Smooth muscle cell (in vitro differentiated cells): ENCODE data around the gene PDZD2. TPM values are rescaled to one million over a fixed set of nuclear protein-coding genes. Genes with fewer than 3 reads are reported as not detected.

Experiments
- DNase-seq: peaks from one replicate; lab custom pipeline; 2025; ENCODE audit not compliant: unreplicated experiment; lab: John Stamatoyannopoulos, UW
- H2AFZ ChIP-seq: fragments of 200-600 bp; sonication (generic); 2 replicates; pipeline ENCODE4 v1.6.0; 2016; ENCODE audit warnings: antibody characterized with exemption, low read depth, mild to moderate bottlenecking
- H3F3A ChIP-seq: fragments of 200-600 bp; sonication (generic); 2 replicates; pipeline ENCODE4 v1.6.0; 2017; ENCODE audit warnings: antibody characterized with exemption, low read depth
- H3K27ac ChIP-seq: fragments of 200-600 bp; sonication (generic); 2 replicates; pipeline ENCODE4 v1.5.1; 2016; ENCODE audit warnings: low read depth, mild to moderate bottlenecking
- H3K27me3 ChIP-seq: fragments of 200-600 bp; sonication (generic); 2 replicates; pipeline ENCODE4 v1.6.1; 2016; ENCODE audit warnings: low read depth, mild to moderate bottlenecking
- H3K36me3 ChIP-seq: fragments of 200-600 bp; sonication (generic); 2 replicates; pipeline ENCODE4 v1.5.1; 2016; ENCODE audit warnings: low read depth
- H3K4me1 ChIP-seq: fragments of 200-600 bp; sonication (generic); 2 replicates; pipeline ENCODE4 v1.5.1; 2016; ENCODE audit warnings: low read depth
- H3K4me2 ChIP-seq: fragments of 200-600 bp; sonication (generic); 2 replicates; pipeline ENCODE4 v1.6.0; 2016; ENCODE audit warnings: mild to moderate bottlenecking
- H3K4me3 ChIP-seq: fragments of 200-600 bp; sonication (generic); 2 replicates; pipeline ENCODE4 v1.5.1; 2016; ENCODE audit warnings: mild to moderate bottlenecking
- H3K79me2 ChIP-seq: fragments of 200-600 bp; sonication (generic); 2 replicates; pipeline ENCODE4 v1.6.0; 2016; ENCODE audit warnings: low read depth, mild to moderate bottlenecking
- H3K9ac ChIP-seq: fragments of 200-600 bp; sonication (generic); 2 replicates; pipeline ENCODE4 v1.6.0; 2016; ENCODE audit warnings: low read depth
- H3K9me3 ChIP-seq: fragments of 200-600 bp; sonication (generic); replicated peaks from 2 replicates; pipeline ENCODE4 v1.5.1; 2016; ENCODE audit warnings: low read depth
- H4K20me1 ChIP-seq: fragments of 200-600 bp; sonication (generic); 2 replicates; pipeline ENCODE4 v1.6.0; 2016; ENCODE audit warnings: low read depth
- WGBS: methylation state at CpG from one replicate; pipeline ENCODE4 v1.1.7; 2016; ENCODE audit warnings: low lambda C conversion rate; 5-methylcytosine and 5-hydroxymethylcytosine counted together
- polyA plus RNA-seq: library from polyadenylated mRNA; unstranded; fragments of >200 nt; fragmentation: Nextera tagmentation; extraction: Ambion mirVana; gene quantifications from 2 replicates; pipeline ENCODE4 v1.2.1, GENCODE V29; 2016
- total RNA-seq: library from RNA; depleted of rRNA; stranded (reverse); fragments of >200 nt; gene quantifications from 2 replicates; pipeline ENCODE4 v1.2.3, GENCODE V29; 2014
- TF ChIP-seq, protein P1 (sequence below): fragments of 200-600 bp; sonication (generic); IDR thresholded peaks from 2 replicates; pipeline ENCODE4 v1.5.1; 2017; ENCODE audit warnings: borderline replicate concordance, mild to moderate bottlenecking, antibody characterized with exemption; ENCODE audit not compliant: insufficient read depth, poor library complexity, severe bottlenecking

The PDZD2 gene
- total and polyA plus RNA-seq, 2 experiments from 2014 or later = 3.2 to 4.1 TPM

DNA sequence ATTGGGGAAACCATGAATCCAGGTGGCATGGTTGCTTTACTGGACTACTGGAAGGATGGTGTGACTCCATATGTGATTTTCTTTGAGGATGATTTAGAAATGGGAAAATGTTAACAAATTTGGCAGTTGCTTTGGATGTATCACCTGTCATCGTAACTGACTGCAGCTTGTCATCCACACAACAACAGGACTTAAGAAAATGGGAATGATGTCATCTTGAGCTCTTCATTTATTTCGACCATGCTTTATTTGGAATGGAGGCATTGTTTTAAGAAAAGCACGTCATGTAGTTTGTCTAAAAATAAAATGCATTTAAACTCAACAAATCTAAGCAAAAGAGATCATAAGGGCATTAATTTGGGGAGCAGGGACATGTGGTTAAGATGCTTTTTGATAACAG is 270.1 kb downstream of the PDZD2 start:
- Histone ChIP-seq H3K4me3 (no peak overlapping the region), H4K20me1 (no peaks in the 10 kb centered on the region), H2AFZ (no peak overlapping the region), H3K36me3 (no peaks in the 10 kb centered on the region), H3K27ac (no peak overlapping the region), H3K9ac (no peak overlapping the region), H3K9me3 (no peaks in the 10 kb centered on the region), H3K27me3 (no peaks in the 10 kb centered on the region), H3F3A (no peaks in the 10 kb centered on the region), H3K4me1 (no peaks in the 10 kb centered on the region), H3K79me2 (no peaks in the 10 kb centered on the region), H3K4me2 (no peak overlapping the region)
- no peak for DNase-seq
- WGBS = 83% methylated on average over 3 of the region's 3 CpGs
- TF ChIP-seq, protein P1, sequence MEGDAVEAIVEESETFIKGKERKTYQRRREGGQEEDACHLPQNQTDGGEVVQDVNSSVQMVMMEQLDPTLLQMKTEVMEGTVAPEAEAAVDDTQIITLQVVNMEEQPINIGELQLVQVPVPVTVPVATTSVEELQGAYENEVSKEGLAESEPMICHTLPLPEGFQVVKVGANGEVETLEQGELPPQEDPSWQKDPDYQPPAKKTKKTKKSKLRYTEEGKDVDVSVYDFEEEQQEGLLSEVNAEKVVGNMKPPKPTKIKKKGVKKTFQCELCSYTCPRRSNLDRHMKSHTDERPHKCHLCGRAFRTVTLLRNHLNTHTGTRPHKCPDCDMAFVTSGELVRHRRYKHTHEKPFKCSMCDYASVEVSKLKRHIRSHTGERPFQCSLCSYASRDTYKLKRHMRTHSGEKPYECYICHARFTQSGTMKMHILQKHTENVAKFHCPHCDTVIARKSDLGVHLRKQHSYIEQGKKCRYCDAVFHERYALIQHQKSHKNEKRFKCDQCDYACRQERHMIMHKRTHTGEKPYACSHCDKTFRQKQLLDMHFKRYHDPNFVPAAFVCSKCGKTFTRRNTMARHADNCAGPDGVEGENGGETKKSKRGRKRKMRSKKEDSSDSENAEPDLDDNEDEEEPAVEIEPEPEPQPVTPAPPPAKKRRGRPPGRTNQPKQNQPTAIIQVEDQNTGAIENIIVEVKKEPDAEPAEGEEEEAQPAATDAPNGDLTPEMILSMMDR = no peak

DNA sequence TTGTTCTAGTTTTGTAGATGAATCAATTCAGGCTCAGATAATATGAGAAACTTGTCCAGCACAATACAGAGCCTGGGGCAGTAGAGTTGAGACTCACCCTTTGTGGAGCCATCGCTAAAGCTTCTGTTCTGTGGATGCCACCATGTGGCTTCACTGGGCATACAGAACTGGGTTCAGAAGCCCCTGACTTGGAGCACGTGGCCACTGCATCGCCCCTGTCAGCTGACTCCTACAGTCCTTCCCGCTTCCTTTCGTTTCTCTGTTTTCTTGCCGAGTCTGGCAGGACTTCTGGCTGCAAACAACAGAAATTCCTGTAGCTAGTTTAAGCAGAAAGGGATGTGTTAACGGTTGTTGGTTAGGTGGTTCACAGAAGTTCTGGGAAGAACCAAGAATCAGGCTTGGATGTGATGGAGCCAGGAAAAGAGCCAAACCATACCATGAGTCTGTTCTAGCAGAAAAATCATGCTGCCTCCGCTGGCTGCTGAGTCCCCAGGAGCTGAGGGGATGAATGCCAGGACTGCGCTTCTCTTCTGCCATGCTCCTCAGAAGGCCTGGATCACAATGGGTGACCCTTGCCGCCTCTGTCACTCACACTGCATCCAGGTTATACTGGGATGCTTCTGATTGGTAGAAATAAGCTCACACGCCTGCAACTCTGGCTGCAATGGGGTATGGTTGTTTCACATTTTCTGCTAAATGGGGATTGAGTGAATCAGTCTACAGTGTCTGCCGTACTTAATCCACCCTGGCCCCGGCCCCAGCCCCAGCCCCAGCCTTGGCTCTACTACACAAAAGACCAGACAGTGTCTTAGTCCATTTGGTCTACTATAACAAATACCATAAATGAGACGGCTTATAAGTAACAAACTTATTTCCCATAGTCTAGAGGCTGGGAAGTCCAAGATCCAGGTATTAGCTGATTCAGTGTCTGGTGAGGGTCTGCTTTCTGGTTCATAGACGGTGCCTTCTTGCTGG is 272.6 kb downstream of the PDZD2 start:
- Histone ChIP-seq H3K27me3 (no peaks in the 10 kb centered on the region), H3K4me2 (no peak overlapping the region), H3K79me2 (no peaks in the 10 kb centered on the region), H3K4me1 (no peaks in the 10 kb centered on the region), H3K27ac (no peak overlapping the region), H3K36me3 (no peaks in the 10 kb centered on the region), H2AFZ (no peak overlapping the region), H3K4me3 (no peak overlapping the region), H3F3A (no peaks in the 10 kb centered on the region), H3K9me3 (no peaks in the 10 kb centered on the region), H4K20me1 (no peaks in the 10 kb centered on the region), H3K9ac (no peak overlapping the region)
- TF ChIP-seq, protein P1 = no peak
- WGBS = 85% methylated on average over 15 of the region's 15 CpGs
- DNase-seq = no peak

DNA sequence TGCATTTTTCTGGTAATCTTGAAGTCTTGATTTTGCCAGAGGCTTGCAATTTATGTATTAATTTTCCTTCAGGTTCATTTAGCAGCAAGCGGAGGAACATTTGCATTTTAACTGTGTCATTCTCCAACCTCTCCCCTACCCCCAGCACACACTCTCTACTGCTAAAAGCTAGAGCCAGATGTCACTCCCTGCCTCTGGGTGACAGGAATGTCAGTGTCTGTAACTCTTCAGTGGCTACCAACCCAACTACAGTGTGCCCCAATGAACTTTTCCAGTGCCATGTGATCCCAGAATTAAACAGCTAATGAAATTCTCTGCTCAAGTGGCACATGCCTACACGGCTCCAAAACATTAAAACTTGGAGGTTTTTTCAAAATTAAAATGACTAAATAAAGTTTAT is 274.9 kb downstream of the PDZD2 start:
- TF ChIP-seq, protein P1 = no peak
- H2AFZ ChIP-seq = no peak overlapping the region
- no peaks in the 10 kb centered on the region for H3K27me3 ChIP-seq
- no peak for DNase-seq
- H3K27ac ChIP-seq = peak overlapping the region; percentile 17
- no peak overlapping the region for H3K4me3 ChIP-seq
- no peaks in the 10 kb centered on the region for H3K9me3 ChIP-seq
- H4K20me1 ChIP-seq = no peaks in the 10 kb centered on the region
- no peaks in the 10 kb centered on the region for H3K4me1 ChIP-seq
- no peaks in the 10 kb centered on the region for H3F3A ChIP-seq
- H3K36me3 ChIP-seq = no peaks in the 10 kb centered on the region
- H3K79me2 ChIP-seq = no peaks in the 10 kb centered on the region
- H3K9ac ChIP-seq = no peak overlapping the region
- 49% methylated on average over 2 of the region's 2 CpGs for WGBS
- no peak overlapping the region for H3K4me2 ChIP-seq
